HG03095 (cell line): ENCODE results near the gene GID4.
"Not testable (repeated sequence)": the region's sequence is repeated elsewhere in the genome, so short reads cannot be mapped to it uniquely, and the experiment has no call there.

Experiments used
- ATAC-seq: cut with Tn5 transposase; IDR thresholded peaks from one replicate; pipeline ENCODE4 v1.9.1; 2021; ENCODE audit warnings: moderate library complexity; ENCODE audit not compliant: unreplicated experiment

The GID4 gene

DNA sequence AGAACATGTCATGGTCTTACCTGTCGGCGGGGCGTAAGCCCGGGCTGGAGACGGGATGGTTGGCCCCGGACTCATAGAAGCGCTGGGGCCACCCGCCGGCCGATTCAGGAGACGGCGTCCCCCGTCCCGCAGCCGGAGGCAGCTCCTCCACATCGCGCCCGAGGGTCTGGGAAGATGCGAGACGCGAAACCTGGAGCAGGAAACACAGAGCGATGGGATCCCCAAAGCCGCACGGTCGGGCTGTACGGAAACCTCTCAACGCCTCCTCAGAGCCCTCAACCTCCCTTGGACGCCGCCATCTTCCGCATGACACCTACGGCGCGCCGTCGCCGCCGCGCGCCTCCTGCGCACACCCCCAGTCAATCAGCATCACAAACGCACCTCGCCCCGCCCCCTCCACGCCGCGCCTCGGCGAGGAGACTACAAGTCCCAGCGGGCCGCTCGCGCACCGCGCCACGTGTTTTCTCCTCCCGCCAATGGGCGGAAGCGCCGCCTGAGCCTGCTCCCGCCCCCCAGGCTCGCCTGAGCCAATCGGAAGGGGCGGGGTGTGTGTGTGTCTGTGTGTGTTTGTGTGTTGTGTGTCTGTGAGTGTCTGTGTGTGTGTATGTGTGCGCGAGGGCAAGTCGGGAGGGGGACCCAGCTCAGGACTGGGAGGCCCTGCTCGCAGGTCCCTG is at the start of gene GID4, which contains the start of gene ATPAF2:
Gene GID4, plus strand, starts transcription at position 548 of the 674 bp plus-strand sequence. Its CDS starts 57 bp downstream, at position 605.
Gene ATPAF2, minus strand, starts transcription at position 308 of the 674 bp plus-strand sequence. Its CDS starts 155 bp downstream, at position 153.
- peak; percentile 80 for ATAC-seq

- ATAC-seq = no peak
These were observed 49.6 kb upstream of the GID4 start for GRCh38 chr17:17989618-17990017.

DNA sequence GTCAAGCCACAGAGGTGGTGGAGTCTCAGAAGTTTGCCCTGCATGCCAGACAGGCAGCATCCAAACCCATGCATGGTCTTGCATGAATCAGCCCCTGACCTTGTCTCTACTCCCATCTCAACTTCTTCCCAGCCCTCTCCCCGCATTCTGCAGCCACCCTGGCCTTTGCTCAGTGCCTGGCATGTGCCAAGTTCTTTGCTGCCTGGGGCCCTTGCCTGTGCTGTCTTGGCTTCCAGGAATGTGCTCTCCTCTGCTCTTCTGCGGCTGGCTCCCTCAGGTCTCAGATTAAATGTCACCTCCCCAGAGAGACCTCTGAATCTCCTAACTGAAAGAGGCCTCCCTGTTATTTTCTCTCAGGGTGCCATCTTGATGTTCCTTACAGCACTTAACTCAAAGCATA is 48.9 kb upstream of the GID4 start:
- no peak for ATAC-seq

DNA sequence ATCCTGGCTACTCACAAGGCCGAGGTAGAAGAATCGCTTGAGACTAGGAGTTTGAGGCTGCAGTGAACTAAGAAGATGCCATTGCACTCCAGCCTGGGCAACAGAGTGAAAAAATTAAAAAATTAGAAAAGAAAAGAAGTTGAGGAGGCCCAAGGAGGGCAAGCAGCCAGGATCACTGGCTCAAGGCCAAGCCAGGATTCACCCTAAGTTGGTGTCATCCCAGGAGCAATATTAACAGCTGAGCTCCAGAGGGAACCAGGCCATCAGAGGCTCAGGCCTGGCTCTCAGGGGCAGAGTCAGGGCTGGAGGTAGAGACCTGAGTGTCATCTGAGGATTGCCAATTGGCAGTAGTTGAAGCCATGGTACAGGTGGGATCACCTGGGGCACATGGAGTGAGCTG is 45.8 kb upstream of the GID4 start:
- no peak for ATAC-seq

DNA sequence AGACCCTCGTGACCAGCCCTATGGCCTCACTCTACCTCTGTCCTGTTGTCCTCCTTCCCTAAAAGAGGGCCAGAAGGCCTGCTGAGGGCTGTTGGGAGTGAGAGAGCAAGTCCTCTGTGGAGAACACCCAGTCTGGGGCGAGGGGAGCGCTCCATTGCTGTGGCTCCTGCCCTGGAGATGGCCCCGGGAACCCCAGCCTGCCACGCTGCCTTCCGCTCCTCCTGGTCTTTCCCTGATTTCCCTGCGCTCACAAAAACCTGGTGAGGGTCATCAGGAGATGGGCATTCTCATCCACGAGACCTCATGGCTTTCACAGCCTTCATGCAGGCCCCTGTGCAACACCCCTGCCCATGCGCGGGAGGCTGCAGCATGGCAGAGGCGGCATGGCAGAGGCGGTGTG is 45.4 kb upstream of the GID4 start:
- no peak for ATAC-seq

DNA sequence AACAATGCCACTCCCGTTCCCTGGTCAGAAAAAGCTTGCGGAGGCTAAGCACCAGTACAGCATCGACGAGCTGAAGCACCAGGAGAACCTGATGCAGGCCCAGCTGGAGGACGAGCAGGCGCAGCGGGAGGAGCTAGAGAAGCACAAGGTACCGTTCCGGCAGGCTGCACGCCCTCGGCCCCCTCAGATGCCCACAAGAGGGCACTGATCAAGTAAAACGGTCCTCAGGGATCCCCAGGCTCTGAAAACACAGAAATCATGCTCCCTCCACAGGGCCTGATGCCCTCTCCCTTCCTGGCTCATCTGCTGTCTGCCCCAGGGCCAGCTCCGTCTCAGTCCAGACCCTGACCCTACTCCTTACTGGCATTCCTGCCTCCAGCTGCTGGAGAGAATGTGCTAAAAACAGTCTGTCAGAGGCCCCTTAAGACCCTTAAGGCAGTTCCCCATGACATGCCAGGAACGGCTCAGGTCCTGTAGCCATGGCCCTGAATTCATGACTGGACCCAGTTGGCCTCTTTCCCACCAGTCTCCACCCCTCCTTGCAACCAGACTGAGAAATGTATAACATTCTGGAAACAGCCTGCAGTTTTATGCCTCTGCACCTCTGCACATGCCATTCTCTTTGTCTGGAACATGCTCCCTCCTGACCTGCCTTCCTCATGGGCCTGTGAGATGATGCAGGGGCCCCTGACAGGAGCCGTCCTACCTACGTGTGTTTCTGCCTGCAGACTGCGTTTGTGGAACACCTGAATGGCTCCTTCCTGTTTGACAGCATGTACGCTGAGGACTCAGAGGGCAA is 44.7 kb upstream of the GID4 start:
- no peak for ATAC-seq

- ATAC-seq = not testable (repeated sequence)
These were observed 43.3 kb upstream of the GID4 start for GRCh38 chr17:17995887-17996286.

- no peak for ATAC-seq
These were observed 40.3 kb upstream of the GID4 start for GRCh38 chr17:17998934-17999333.

DNA sequence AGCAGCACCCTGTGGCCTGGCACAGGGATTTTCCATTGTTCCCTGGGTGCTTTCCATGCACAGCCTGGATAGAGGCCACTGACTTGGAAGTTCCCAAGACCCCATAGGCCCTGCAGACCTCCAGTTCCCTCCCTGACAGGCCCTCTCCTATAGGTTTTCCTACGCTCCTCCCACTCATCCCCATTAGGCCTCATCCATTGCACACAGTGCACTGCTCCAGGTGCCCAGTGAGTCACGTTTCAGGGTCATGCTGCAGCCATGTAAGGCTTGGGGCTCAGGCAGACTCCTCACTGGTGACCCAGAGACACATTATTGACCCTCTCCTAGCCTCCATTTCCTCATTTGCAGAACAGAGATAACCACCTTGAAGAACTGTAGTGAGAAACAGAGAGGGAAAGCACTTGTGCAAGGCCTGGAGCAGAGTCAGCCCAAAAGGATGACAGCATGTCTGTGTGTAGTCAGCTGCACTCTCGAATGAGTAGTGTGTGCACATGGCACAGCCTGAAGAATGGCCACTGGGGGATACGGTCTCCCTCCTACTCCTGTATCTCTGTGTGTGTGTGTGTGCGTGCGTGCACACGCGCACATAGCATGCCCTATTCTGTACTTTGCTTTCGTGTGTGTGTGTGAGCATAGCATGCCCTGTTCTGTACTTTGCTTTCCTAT is 39.7 kb upstream of the GID4 start:
- ATAC-seq = no peak

GRCh38 chr17:18000030-18000408 is 39.2 kb upstream of the GID4 start:
- ATAC-seq = no peak

- ATAC-seq = no peak
These were observed 37.0 kb upstream of the GID4 start for GRCh38 chr17:18002171-18002570.

GRCh38 chr17:18004345-18004744 is 34.9 kb upstream of the GID4 start:
- no peak for ATAC-seq

DNA sequence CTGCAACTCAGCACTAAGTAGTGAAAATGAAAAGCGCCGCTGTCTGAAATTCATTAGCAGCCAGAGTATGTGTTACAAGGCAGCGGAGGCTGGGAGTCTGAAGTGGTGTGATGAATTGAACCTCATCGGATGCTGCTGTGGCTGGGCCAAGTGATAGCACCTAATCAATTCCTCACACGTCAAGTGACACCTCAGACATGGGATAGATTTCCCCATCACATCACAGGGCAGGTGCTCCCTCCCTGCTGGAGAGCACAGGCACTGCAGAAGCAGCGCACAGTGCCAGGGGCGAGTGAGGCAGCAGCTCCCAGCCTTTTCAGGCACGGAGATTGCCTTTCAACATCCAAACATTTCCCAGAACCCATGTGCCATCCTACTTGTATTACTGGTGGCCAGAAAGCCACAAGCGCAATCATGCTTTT is 34.3 kb upstream of the GID4 start:
- ATAC-seq = no peak

GRCh38 chr17:18005496-18005895 is 33.7 kb upstream of the GID4 start:
- no peak for ATAC-seq

GRCh38 chr17:18006495-18007239 is 32.5 kb upstream of the GID4 start:
- no peak for ATAC-seq

- no peak for ATAC-seq
These were observed 30.5 kb upstream of the GID4 start for GRCh38 chr17:18008496-18009268.

DNA sequence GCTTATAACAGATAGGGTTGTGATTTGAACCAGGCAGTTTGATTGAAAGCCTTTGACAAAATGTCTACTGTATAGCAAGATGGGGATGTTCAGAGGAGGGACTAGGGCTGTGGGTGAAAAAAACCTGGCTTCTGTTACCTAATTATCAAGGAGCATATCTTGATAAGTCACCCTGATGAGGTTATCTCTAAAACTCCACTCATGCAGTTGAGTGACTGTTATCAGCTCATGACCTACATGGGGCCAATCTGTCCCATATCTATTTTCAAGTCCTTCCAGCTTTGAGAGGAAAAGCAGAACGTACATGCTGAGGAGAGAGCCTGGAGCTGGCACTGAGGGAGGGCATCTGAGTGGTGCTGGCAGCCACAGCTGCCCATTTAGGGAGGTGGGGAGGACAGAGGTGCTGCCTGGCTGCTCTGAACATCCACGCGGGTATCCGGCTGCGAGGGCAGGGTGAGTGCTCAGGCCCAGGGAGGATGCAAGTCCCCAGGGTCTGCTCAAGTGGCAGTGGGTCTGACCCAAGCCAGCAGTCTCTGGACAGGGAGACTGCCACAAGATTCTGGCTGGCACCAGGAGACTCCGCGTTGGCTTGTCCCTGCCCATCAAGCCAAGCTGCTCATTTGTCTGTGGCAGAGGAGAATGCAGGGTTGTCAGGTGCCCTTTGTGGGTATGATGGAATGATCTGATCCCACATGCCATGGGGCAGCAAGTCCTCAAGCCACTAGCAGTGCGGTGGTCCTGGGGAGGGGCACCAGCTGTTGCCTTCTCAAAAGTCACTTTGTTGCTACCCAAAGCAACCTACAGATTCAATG is 29.4 kb upstream of the GID4 start:
- no peak for ATAC-seq

- ATAC-seq = no peak
These were observed 27.9 kb upstream of the GID4 start for GRCh38 chr17:18011286-18011685.

- ATAC-seq = no peak
These were observed 25.2 kb upstream of the GID4 start for GRCh38 chr17:18014006-18014405.
